PFSK-1 (cell line): ENCODE results near the gene PRKAR1A.

Source experiments
- FOXP2 ChIP-seq: optimal IDR thresholded peaks from 2 replicates; pipeline ENCODE3; 2011; ENCODE audit warnings: borderline replicate concordance, control low read depth, inconsistent platforms; ENCODE audit not compliant: insufficient read depth; ENCODE audit errors: extremely low read length, extremely low read depth
- POLR2AphosphoS5 ChIP-seq: IDR thresholded peaks from 2 replicates; pipeline ENCODE4 v1.6.1; 2012; ENCODE audit warnings: low read depth, mild to moderate bottlenecking, control low read depth, low read length, moderate library complexity
- REST ChIP-seq, 2 experiments: IDR thresholded peaks; 2 replicates each; pipeline versions ENCODE4 v1.6.1 to v1.8.0; 2011 to 2012; ENCODE audit warnings: low read depth in 2 of 2, low read length in 2 of 2, control low read depth in 1 of 2, inconsistent platforms in 1 of 2, mild to moderate bottlenecking in 1 of 2, moderate library complexity in 1 of 2; ENCODE audit not compliant: insufficient read depth in 1 of 2
- SIN3A ChIP-seq: IDR thresholded peaks from 2 replicates; pipeline ENCODE4 v1.6.1; 2012; ENCODE audit warnings: mild to moderate bottlenecking, low read length, moderate library complexity, borderline replicate concordance; ENCODE audit not compliant: insufficient read depth
- TAF1 ChIP-seq: IDR thresholded peaks from 2 replicates; pipeline ENCODE4 v1.6.1; 2012; ENCODE audit warnings: low read length, control low read depth, borderline replicate concordance; ENCODE audit not compliant: insufficient read depth

GRCh38 chr17:68527314-68527713 lies 15.1 kb downstream of the PRKAR1A start:
- TF ChIP-seq POLR2AphosphoS5 = no peak
- TF ChIP-seq SIN3A = no peak
- no peak for TF ChIP-seq REST (IDR thresholded peaks at IDR 0.05; ENCODE audit: insufficient read depth in 1 of 2, low read depth in 2 of 2, low read length in 2 of 2)
- TF ChIP-seq FOXP2 = no peak
- TF ChIP-seq TAF1 = no peak
